Breast epithelium (tissue), 3 donors: ENCODE results near the gene RNF20.

ENCODE experiments used
- POLR2A ChIP-seq: fragments of 450-650 bp; IDR thresholded peaks from one replicate; pipeline ENCODE4 v1.6.1; 2016; ENCODE audit warnings: antibody characterized with exemption, mild to moderate bottlenecking, moderate library complexity
- TF ChIP-seq, protein P1 (sequence below), 3 donors: fragments of 450-650 bp; IDR thresholded peaks; one replicate each; pipeline ENCODE4 v1.5.1; 2016 to 2017; ENCODE audit warnings: antibody characterized with exemption in 3 of 3, mild to moderate bottlenecking in 3 of 3, moderate library complexity in 3 of 3

DNA sequence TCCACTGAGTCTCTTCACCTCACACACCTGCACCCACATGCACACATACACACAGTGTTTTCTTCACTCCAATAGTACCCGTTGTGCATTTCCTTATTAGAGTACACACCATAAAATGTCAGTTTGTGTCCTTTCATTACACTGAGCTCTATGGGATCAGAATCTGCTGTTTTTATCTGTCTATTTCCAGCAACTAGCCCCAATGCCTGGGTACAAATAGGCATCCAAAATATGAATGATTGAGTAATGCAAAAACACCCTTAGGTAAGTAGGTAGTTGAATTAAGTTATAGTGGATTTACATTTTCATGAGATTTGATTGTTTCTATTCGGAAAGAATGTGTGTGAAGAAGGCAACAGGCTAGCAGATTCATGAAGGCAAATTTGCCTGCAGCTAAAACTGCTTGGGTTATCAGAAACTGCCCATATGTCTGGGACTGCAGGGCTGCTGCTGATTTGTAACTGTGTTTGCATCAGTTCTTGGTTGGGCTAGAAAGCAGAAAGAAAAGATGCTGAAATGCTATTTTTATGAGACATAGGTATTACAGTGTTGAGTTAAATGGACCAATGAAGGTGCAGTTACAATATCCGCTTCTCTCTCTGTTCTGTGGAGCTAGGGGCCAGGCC, 34.2 kb downstream of the RNF20 start:
- TF ChIP-seq, protein P1, sequence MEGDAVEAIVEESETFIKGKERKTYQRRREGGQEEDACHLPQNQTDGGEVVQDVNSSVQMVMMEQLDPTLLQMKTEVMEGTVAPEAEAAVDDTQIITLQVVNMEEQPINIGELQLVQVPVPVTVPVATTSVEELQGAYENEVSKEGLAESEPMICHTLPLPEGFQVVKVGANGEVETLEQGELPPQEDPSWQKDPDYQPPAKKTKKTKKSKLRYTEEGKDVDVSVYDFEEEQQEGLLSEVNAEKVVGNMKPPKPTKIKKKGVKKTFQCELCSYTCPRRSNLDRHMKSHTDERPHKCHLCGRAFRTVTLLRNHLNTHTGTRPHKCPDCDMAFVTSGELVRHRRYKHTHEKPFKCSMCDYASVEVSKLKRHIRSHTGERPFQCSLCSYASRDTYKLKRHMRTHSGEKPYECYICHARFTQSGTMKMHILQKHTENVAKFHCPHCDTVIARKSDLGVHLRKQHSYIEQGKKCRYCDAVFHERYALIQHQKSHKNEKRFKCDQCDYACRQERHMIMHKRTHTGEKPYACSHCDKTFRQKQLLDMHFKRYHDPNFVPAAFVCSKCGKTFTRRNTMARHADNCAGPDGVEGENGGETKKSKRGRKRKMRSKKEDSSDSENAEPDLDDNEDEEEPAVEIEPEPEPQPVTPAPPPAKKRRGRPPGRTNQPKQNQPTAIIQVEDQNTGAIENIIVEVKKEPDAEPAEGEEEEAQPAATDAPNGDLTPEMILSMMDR (IDR thresholded peaks at IDR 0.05), result no peak
- TF ChIP-seq POLR2A, result no peak
